Neutrophil (primary cell): ENCODE measurements around the gene ZC3H13.

Experiments used
- H3K27ac ChIP-seq: fragments of 200-600 bp; sonication (generic); 2 replicates; pipeline ENCODE4 v1.5.1; 2016; ENCODE audit warnings: mild to moderate bottlenecking, moderate library complexity
- H3K27me3 ChIP-seq: fragments of 200-600 bp; sonication (generic); 2 replicates; pipeline ENCODE4 v1.6.0; 2016; ENCODE audit warnings: mild to moderate bottlenecking
- H3K36me3 ChIP-seq: fragments of 200-600 bp; sonication (generic); 2 replicates; pipeline ENCODE4 v1.5.1; 2017
- H3K4me1 ChIP-seq, 2 experiments: fragments of 200-600 bp in 1 of 2; sonication (generic) in 1 of 2; 1 replicate in 1 of 2; 2 replicates in 1 of 2; pipeline versions ENCODE4 v1.5.1 to v1.6.1; 2013 to 2016; ENCODE audit warnings: low read depth in 1 of 2, low read length in 1 of 2, mild to moderate bottlenecking in 1 of 2, moderate library complexity in 1 of 2; ENCODE audit not compliant: control insufficient read depth in 1 of 2, insufficient read depth in 1 of 2
- H3K4me3 ChIP-seq, 2 experiments: fragments of 200-600 bp in 1 of 2; sonication (generic) in 1 of 2; 1 replicate in 1 of 2; 2 replicates in 1 of 2; pipeline ENCODE4 v1.5.1; 2013 to 2016; ENCODE audit warnings: low read depth in 1 of 2, low read length in 1 of 2, mild to moderate bottlenecking in 1 of 2, moderate library complexity in 1 of 2
- H3K9me3 ChIP-seq: fragments of 200-600 bp; sonication (generic); 2 replicates; pipeline ENCODE4 v1.5.1; 2016
- TF ChIP-seq, protein P1 (sequence below): fragments of 200-600 bp; sonication (generic); IDR thresholded peaks from 2 replicates; pipeline ENCODE4 v1.5.1; 2016; ENCODE audit warnings: antibody characterized with exemption

The ZC3H13 gene

GRCh38 chr13:46025157-46025556, 27.4 kb downstream of the ZC3H13 start:
- Histone ChIP-seq H3K4me1 (no peaks in the 10 kb centered on the region), H3K4me3 (no peak overlapping the region), H3K9me3 (no peaks in the 10 kb centered on the region), H3K36me3 (peaks cover 4% of the 10 kb centered on the region), H3K27me3 (no peaks in the 10 kb centered on the region), H3K27ac (no peak overlapping the region)
- TF ChIP-seq, protein P1, sequence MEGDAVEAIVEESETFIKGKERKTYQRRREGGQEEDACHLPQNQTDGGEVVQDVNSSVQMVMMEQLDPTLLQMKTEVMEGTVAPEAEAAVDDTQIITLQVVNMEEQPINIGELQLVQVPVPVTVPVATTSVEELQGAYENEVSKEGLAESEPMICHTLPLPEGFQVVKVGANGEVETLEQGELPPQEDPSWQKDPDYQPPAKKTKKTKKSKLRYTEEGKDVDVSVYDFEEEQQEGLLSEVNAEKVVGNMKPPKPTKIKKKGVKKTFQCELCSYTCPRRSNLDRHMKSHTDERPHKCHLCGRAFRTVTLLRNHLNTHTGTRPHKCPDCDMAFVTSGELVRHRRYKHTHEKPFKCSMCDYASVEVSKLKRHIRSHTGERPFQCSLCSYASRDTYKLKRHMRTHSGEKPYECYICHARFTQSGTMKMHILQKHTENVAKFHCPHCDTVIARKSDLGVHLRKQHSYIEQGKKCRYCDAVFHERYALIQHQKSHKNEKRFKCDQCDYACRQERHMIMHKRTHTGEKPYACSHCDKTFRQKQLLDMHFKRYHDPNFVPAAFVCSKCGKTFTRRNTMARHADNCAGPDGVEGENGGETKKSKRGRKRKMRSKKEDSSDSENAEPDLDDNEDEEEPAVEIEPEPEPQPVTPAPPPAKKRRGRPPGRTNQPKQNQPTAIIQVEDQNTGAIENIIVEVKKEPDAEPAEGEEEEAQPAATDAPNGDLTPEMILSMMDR: no peak

- TF ChIP-seq, protein P1: no peak
- no peaks in the 10 kb centered on the region for H3K4me1 ChIP-seq
Observed at GRCh38 chr13:46022481-46022880, 30.1 kb downstream of the ZC3H13 start.

GRCh38 chr13:46016216-46016615, 36.3 kb downstream of the ZC3H13 start:
- no peaks in the 10 kb centered on the region for H3K9me3 ChIP-seq
- H3K4me1 ChIP-seq: peaks cover 12 to 18% of the 10 kb centered on the region in 2 experiments
- H3K4me3 ChIP-seq: no peak overlapping the region
- H3K27me3 ChIP-seq: no peaks in the 10 kb centered on the region
- no peak overlapping the region for H3K27ac ChIP-seq
- TF ChIP-seq, protein P1: no peak
- peaks cover 28% of the 10 kb centered on the region for H3K36me3 ChIP-seq

More at GRCh38 chr13:46022481-46022880, 30.1 kb downstream of the ZC3H13 start:
- Histone ChIP-seq H3K9me3 (no peaks in the 10 kb centered on the region), H3K36me3 (peaks cover 18% of the 10 kb centered on the region), H3K27me3 (no peaks in the 10 kb centered on the region), H3K4me3 (no peak overlapping the region), H3K27ac (no peak overlapping the region)

GRCh38 chr13:46015366-46015765, 37.2 kb downstream of the ZC3H13 start:
- Histone ChIP-seq H3K9me3 (no peaks in the 10 kb centered on the region), H3K4me3 (no peak overlapping the region), H3K27ac (peak overlapping the region; percentile 52), H3K4me1 (peaks cover 12 to 18% of the 10 kb centered on the region in 2 experiments), H3K36me3 (peaks cover 30% of the 10 kb centered on the region), H3K27me3 (no peaks in the 10 kb centered on the region)
- TF ChIP-seq, protein P1: no peak

GRCh38 chr13:46012404-46012803, 40.1 kb downstream of the ZC3H13 start:
- Histone ChIP-seq H3K27ac (no peak overlapping the region), H3K36me3 (peaks cover 43% of the 10 kb centered on the region), H3K27me3 (no peaks in the 10 kb centered on the region), H3K4me1 (peaks cover 12 to 18% of the 10 kb centered on the region in 2 experiments), H3K4me3 (no peak overlapping the region), H3K9me3 (no peaks in the 10 kb centered on the region)
- TF ChIP-seq, protein P1: no peak

DNA sequence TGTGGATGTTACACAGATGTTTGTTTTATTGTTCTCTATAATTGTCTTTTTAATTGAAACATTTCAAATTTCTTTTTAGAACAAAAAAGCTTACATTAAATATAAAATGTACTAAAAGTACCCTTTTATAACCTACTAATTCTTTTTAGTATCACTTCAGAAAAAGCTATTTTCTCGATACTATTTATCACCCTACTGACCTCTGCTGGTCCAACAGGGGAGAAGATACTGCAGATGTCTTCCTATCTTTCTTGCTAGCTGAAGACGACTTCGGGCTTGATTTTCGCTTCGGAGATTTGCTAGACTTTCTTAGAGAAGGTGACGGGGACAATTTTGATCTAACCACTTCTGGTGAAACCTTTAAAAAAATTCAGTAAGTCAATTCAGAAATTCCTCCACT, 42.4 kb downstream of the ZC3H13 start:
- TF ChIP-seq, protein P1: no peak
- Histone ChIP-seq H3K36me3 (peaks cover 36% of the 10 kb centered on the region), H3K9me3 (no peaks in the 10 kb centered on the region), H3K27ac (no peak overlapping the region), H3K4me1 (peaks cover 9 to 14% of the 10 kb centered on the region in 2 experiments), H3K27me3 (no peaks in the 10 kb centered on the region), H3K4me3 (no peak overlapping the region)
